Measurements from ENCODE around the gene ADCY9.
"Not testable (repeated sequence)": the region's sequence is repeated elsewhere in the genome, so short reads cannot be mapped to it uniquely, and the experiment has no call there.

ADCY9 gene

GRCh38 chr16:3937066-3937875 lies 179.0 kb downstream of the ADCY9 start:
- Histone ChIP-seq H3K4me3 (replicated peaks; ENCODE audit: insufficient read depth, low read length) (no peak overlapping the region), H3K27ac (replicated peaks) (no peak overlapping the region), H3K27me3 (ENCODE audit: insufficient read depth, poor library complexity, severe bottlenecking) (no peaks in the 10 kb centered on the region)
- TF ChIP-seq SPI1 (IDR thresholded peaks at IDR 0.05; ENCODE audit: borderline replicate concordance, low read depth) (no peak), REST (IDR thresholded peaks at IDR 0.05; ENCODE audit: insufficient replicate concordance, low read depth) (no peak), POLR2AphosphoS5 (IDR thresholded peaks at IDR 0.05; ENCODE audit: low read depth) (no peak), GABPA (IDR thresholded peaks at IDR 0.05; ENCODE audit: low read depth) (no peak), CTCF (IDR thresholded peaks at IDR 0.05; ENCODE audit: insufficient read depth, low read length) (no peak)
- no peak for DNase-seq (ENCODE audit: low read depth in 1 of 2, low spot score in 1 of 2)

- H3K27ac ChIP-seq (replicated peaks): no peak overlapping the region
- DNase-seq (ENCODE audit: low read depth in 1 of 2, low spot score in 1 of 2): no peak
- H3K27me3 ChIP-seq (ENCODE audit: insufficient read depth, poor library complexity, severe bottlenecking): no peaks in the 10 kb centered on the region
- H3K4me3 ChIP-seq (replicated peaks; ENCODE audit: insufficient read depth, low read length): no peak overlapping the region
- TF ChIP-seq REST (IDR thresholded peaks at IDR 0.05; ENCODE audit: insufficient replicate concordance, low read depth) (no peak), GABPA (IDR thresholded peaks at IDR 0.05; ENCODE audit: low read depth) (no peak), POLR2AphosphoS5 (IDR thresholded peaks at IDR 0.05; ENCODE audit: low read depth) (no peak), SPI1 (IDR thresholded peaks at IDR 0.05; ENCODE audit: borderline replicate concordance, low read depth) (no peak), CTCF (IDR thresholded peaks at IDR 0.05; ENCODE audit: insufficient read depth, low read length) (no peak)
Observed at GRCh38 chr16:3935921-3936320, 180.3 kb downstream of the ADCY9 start.

GRCh38 chr16:3934491-3935181 lies 181.6 kb downstream of the ADCY9 start:
- no peaks in the 10 kb centered on the region for H3K27me3 ChIP-seq (ENCODE audit: insufficient read depth, poor library complexity, severe bottlenecking)
- H3K4me3 ChIP-seq (replicated peaks; ENCODE audit: insufficient read depth, low read length): no peak overlapping the region
- TF ChIP-seq GABPA (IDR thresholded peaks at IDR 0.05; ENCODE audit: low read depth) (no peak), SPI1 (IDR thresholded peaks at IDR 0.05; ENCODE audit: borderline replicate concordance, low read depth) (no peak), CTCF (IDR thresholded peaks at IDR 0.05; ENCODE audit: insufficient read depth, low read length) (no peak), POLR2AphosphoS5 (IDR thresholded peaks at IDR 0.05; ENCODE audit: low read depth) (no peak), REST (IDR thresholded peaks at IDR 0.05; ENCODE audit: insufficient replicate concordance, low read depth) (no peak)
- no peak overlapping the region for H3K27ac ChIP-seq (replicated peaks)
- no peak for DNase-seq (ENCODE audit: low read depth in 1 of 2, low spot score in 1 of 2)

GRCh38 chr16:3927147-3927546 lies 189.1 kb downstream of the ADCY9 start:
- H3K27ac ChIP-seq (replicated peaks); DNase-seq (ENCODE audit: low read depth in 1 of 2, low spot score in 1 of 2); H3K27me3 ChIP-seq (ENCODE audit: insufficient read depth, poor library complexity, severe bottlenecking); H3K4me3 ChIP-seq (replicated peaks; ENCODE audit: insufficient read depth, low read length): not testable (repeated sequence)
